ENCODE data around the gene MOB3A. TPM values are rescaled to one million over a fixed set of nuclear protein-coding genes. Genes with fewer than 3 reads are reported as not detected.

The MOB3A gene
- total RNA-seq, 2 experiments from 2014 or later = 96.4 to 97.3 TPM

GRCh38 chr19:2138061-2138728 lies 42.1 kb upstream of the MOB3A start:
- no peak for DNase-seq
- ChIA-PET CTCF (no interaction called here), POLR2A (no interaction called here)
- intact Hi-C loops (cut with DNase I, micrococcal nuclease) = no loop called here
- no peaks in the 10 kb centered on the region for H3K9me3 Mint-ChIP-seq
- ATAC-seq (ENCODE audit: poor library complexity) = no peak
- H3K4me3 ChIP-seq (ENCODE audit: low read length) = no peak overlapping the region
- TF ChIP-seq, protein P1, sequence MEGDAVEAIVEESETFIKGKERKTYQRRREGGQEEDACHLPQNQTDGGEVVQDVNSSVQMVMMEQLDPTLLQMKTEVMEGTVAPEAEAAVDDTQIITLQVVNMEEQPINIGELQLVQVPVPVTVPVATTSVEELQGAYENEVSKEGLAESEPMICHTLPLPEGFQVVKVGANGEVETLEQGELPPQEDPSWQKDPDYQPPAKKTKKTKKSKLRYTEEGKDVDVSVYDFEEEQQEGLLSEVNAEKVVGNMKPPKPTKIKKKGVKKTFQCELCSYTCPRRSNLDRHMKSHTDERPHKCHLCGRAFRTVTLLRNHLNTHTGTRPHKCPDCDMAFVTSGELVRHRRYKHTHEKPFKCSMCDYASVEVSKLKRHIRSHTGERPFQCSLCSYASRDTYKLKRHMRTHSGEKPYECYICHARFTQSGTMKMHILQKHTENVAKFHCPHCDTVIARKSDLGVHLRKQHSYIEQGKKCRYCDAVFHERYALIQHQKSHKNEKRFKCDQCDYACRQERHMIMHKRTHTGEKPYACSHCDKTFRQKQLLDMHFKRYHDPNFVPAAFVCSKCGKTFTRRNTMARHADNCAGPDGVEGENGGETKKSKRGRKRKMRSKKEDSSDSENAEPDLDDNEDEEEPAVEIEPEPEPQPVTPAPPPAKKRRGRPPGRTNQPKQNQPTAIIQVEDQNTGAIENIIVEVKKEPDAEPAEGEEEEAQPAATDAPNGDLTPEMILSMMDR (IDR thresholded peaks at IDR 0.05) = no peak
- no peaks in the 10 kb centered on the region for H3K27me3 Mint-ChIP-seq
- peaks cover 4% of the 10 kb centered on the region for H3K4me1 Mint-ChIP-seq (ENCODE audit: low read depth)
- no peak overlapping the region for H3K27ac Mint-ChIP-seq
- H3K4me3 Mint-ChIP-seq = no peak overlapping the region
- no peak overlapping the region for H3K27ac ChIP-seq (ENCODE audit: low read depth in 1 of 2, low read length in 2 of 2)
- no peaks in the 10 kb centered on the region for H3K27me3 ChIP-seq (ENCODE audit: control insufficient read depth in 1 of 2, insufficient read depth in 2 of 2, low read length in 2 of 2)
- no peaks in the 10 kb centered on the region for H3K9me3 ChIP-seq (ENCODE audit: control insufficient read depth in 1 of 2, insufficient read depth in 1 of 2, low read length in 2 of 2)
- H3K4me1 ChIP-seq (ENCODE audit: insufficient read depth, low read length) = no peaks in the 10 kb centered on the region
- H3K36me3 ChIP-seq (ENCODE audit: insufficient read depth, low read length) = peaks cover 54% of the 10 kb centered on the region
- H3K36me3 Mint-ChIP-seq (ENCODE audit: low read depth) = peaks cover 41% of the 10 kb centered on the region

DNA sequence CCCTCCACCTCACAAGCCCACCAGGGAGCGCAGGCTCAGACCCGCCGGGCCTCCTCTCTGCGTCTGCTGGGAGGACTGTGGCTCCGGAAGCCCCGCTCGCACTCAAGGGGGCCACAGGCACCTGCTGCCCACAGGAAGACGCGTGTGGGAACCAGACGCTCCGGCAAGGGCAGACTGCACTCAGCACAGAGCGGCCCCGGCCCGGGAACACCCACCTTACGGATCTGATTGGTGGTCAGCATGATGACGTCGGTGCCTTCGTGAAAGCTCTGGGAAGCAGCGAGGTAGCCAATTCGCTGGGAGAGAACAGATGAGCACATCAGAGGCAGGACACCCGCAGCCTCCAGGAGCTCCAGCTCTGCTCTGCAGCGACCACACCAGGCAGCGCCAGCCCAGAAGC lies 40.7 kb upstream of the MOB3A start:
- DNase-seq = no peak
- no peak for ATAC-seq (ENCODE audit: poor library complexity)
- peaks cover 61% of the 10 kb centered on the region for H3K36me3 ChIP-seq (ENCODE audit: insufficient read depth, low read length)

GRCh38 chr19:2135474-2136402 lies 39.6 kb upstream of the MOB3A start:
- Mint-ChIP-seq H3K4me1 (ENCODE audit: low read depth) (no peaks in the 10 kb centered on the region), H3K4me3 (no peak overlapping the region), H3K27me3 (no peaks in the 10 kb centered on the region), H3K36me3 (ENCODE audit: low read depth) (peaks cover 45% of the 10 kb centered on the region), H3K27ac (no peak overlapping the region), H3K9me3 (no peaks in the 10 kb centered on the region)
- no peak overlapping the region for H3K4me3 ChIP-seq (ENCODE audit: low read length)
- TF ChIP-seq, protein P1 (IDR thresholded peaks at IDR 0.05) = no peak
- ChIA-PET POLR2A (no interaction called here), CTCF (no interaction called here)
- H3K27me3 ChIP-seq (ENCODE audit: control insufficient read depth in 1 of 2, insufficient read depth in 2 of 2, low read length in 2 of 2) = no peaks in the 10 kb centered on the region
- H3K9me3 ChIP-seq (ENCODE audit: control insufficient read depth in 1 of 2, insufficient read depth in 1 of 2, low read length in 2 of 2) = no peaks in the 10 kb centered on the region
- DNase-seq (no peak), ATAC-seq (ENCODE audit: poor library complexity) (no peak)
- no peak overlapping the region for H3K27ac ChIP-seq (ENCODE audit: low read depth in 1 of 2, low read length in 2 of 2)
- intact Hi-C loops (cut with DNase I, micrococcal nuclease) = no loop called here
- no peaks in the 10 kb centered on the region for H3K4me1 ChIP-seq (ENCODE audit: insufficient read depth, low read length)
- peaks cover 72% of the 10 kb centered on the region for H3K36me3 ChIP-seq (ENCODE audit: insufficient read depth, low read length)

More for the DNA sequence above, 40.7 kb upstream of the MOB3A start:
- H3K27me3 Mint-ChIP-seq = no peaks in the 10 kb centered on the region
- H3K27ac Mint-ChIP-seq = no peak overlapping the region
- no peak overlapping the region for H3K4me3 ChIP-seq (ENCODE audit: low read length)
- H3K9me3 ChIP-seq (ENCODE audit: control insufficient read depth in 1 of 2, insufficient read depth in 1 of 2, low read length in 2 of 2) = no peaks in the 10 kb centered on the region
- no peaks in the 10 kb centered on the region for H3K9me3 Mint-ChIP-seq
- TF ChIP-seq, protein P1 (IDR thresholded peaks at IDR 0.05) = no peak
- H3K4me3 Mint-ChIP-seq = no peak overlapping the region
- ChIA-PET CTCF (no interaction called here), POLR2A (no interaction called here)
- peaks cover 50% of the 10 kb centered on the region for H3K36me3 Mint-ChIP-seq (ENCODE audit: low read depth)
- peaks cover 4% of the 10 kb centered on the region for H3K4me1 Mint-ChIP-seq (ENCODE audit: low read depth)
- H3K27ac ChIP-seq (ENCODE audit: low read depth in 1 of 2, low read length in 2 of 2) = no peak overlapping the region
- H3K4me1 ChIP-seq (ENCODE audit: insufficient read depth, low read length) = no peaks in the 10 kb centered on the region
- intact Hi-C loops (cut with DNase I, micrococcal nuclease) = no loop called here
- no peaks in the 10 kb centered on the region for H3K27me3 ChIP-seq (ENCODE audit: control insufficient read depth in 1 of 2, insufficient read depth in 2 of 2, low read length in 2 of 2)
